GM23338 (cell line): Measurements from ENCODE around the gene TPMT. TPM values are rescaled to one million over a fixed set of nuclear protein-coding genes. Genes with fewer than 3 reads are reported as not detected.

Source experiments
- ATAC-seq: fragments of 200-7000 bp; cut with Tn5 transposase; 3 replicates; pipeline ENCODE4 v1.9.1; 2020
- DNase-seq: peaks from one replicate; pipeline ENCODE4 v3.0.0-alpha.2; 2015; ENCODE audit warnings: low spot score
- H2AFZ ChIP-seq: fragments of 200-600 bp; sonication (generic); 2 replicates; pipeline ENCODE4 v1.8.0; 2016; ENCODE audit warnings: antibody characterized with exemption, mild to moderate bottlenecking, moderate library complexity
- H3F3A ChIP-seq: fragments of 200-600 bp; sonication (generic); replicated peaks from 2 replicates; pipeline ENCODE4 v1.8.0; 2017; ENCODE audit warnings: antibody characterized with exemption, mixed run types, low read depth
- H3K27ac ChIP-seq: fragments of 200-600 bp; sonication (generic); 2 replicates; pipeline ENCODE4 v1.6.1; 2016; ENCODE audit warnings: low read depth
- H3K27me3 ChIP-seq: fragments of 200-600 bp; sonication (generic); 2 replicates; pipeline ENCODE4 v1.8.0; 2016; ENCODE audit warnings: mild to moderate bottlenecking, mixed run types, moderate library complexity; ENCODE audit not compliant: insufficient read depth
- H3K36me3 ChIP-seq: fragments of 200-600 bp; sonication (generic); 2 replicates; pipeline ENCODE4 v1.8.0; 2016; ENCODE audit warnings: mild to moderate bottlenecking; ENCODE audit not compliant: insufficient read depth
- H3K4me1 ChIP-seq: fragments of 200-600 bp; sonication (generic); 2 replicates; pipeline ENCODE4 v1.8.0; 2016; ENCODE audit warnings: mild to moderate bottlenecking, moderate library complexity; ENCODE audit not compliant: insufficient read depth
- H3K4me2 ChIP-seq: fragments of 200-600 bp; sonication (generic); 2 replicates; pipeline ENCODE4 v1.7.1; 2017; ENCODE audit warnings: mixed run types
- H3K4me3 ChIP-seq: fragments of 200-600 bp; sonication (generic); 2 replicates; pipeline ENCODE4 v1.6.1; 2016; ENCODE audit warnings: mixed run types
- H3K79me2 ChIP-seq: fragments of 200-600 bp; sonication (generic); replicated peaks from 2 replicates; pipeline ENCODE4 v1.8.0; 2017; ENCODE audit warnings: mild to moderate bottlenecking; ENCODE audit not compliant: insufficient read depth
- H3K9me2 ChIP-seq: fragments of 200-600 bp; sonication (generic); 2 replicates; pipeline ENCODE4 v1.8.0; 2017; ENCODE audit not compliant: insufficient read depth
- H4K20me1 ChIP-seq: fragments of 200-600 bp; sonication (generic); replicated peaks from 2 replicates; pipeline ENCODE4 v1.8.0; 2017; ENCODE audit warnings: mild to moderate bottlenecking; ENCODE audit not compliant: insufficient read depth
- H3K27ac Mint-ChIP-seq: 2 replicates; pipeline ENCODE4 v1.8.0; 2020; ENCODE audit warnings: inconsistent platforms, mild to moderate bottlenecking, moderate library complexity, mixed read lengths
- H3K27me3 Mint-ChIP-seq: 3 replicates; pipeline ENCODE4 v1.8.0; 2022; ENCODE audit warnings: low read depth, mild to moderate bottlenecking, moderate library complexity, mixed read lengths, inconsistent platforms; ENCODE audit not compliant: insufficient read depth, poor library complexity
- H3K36me3 Mint-ChIP-seq: 3 replicates; pipeline ENCODE4 v1.8.0; 2021; ENCODE audit warnings: low read depth, mild to moderate bottlenecking, inconsistent platforms, moderate library complexity, mixed read lengths
- H3K4me1 Mint-ChIP-seq: 3 replicates; pipeline ENCODE4 v1.8.0; 2020; ENCODE audit warnings: mild to moderate bottlenecking, inconsistent platforms, mixed read lengths
- H3K4me3 Mint-ChIP-seq: 3 replicates; pipeline ENCODE4 v1.8.0; 2021; ENCODE audit warnings: moderate library complexity, mild to moderate bottlenecking, inconsistent platforms, mixed read lengths
- H3K9me3 Mint-ChIP-seq: 3 replicates; pipeline ENCODE4 v1.8.0; 2020; ENCODE audit warnings: moderate library complexity, mild to moderate bottlenecking, inconsistent platforms, mixed read lengths
- CREB1 ChIP-seq: fragments of 250-450 bp; sonication (Bioruptor Pico); IDR thresholded peaks from 2 replicates; pipeline ENCODE4 v1.5.0; 2020; ENCODE audit warnings: low read depth, mild to moderate bottlenecking, moderate library complexity
- CTCF ChIP-seq, 2 experiments: fragments of 200-600 bp in 1 of 2; sonication (generic) in 1 of 2; conservative IDR thresholded peaks; 2 replicates each; pipeline versions ENCODE4 v1.5.1 to v1.6.1; 2016 to 2017; ENCODE audit warnings: antibody characterized with exemption in 2 of 2, low read depth in 2 of 2, mild to moderate bottlenecking in 2 of 2, moderate library complexity in 1 of 2
- ETS1 ChIP-seq: IDR thresholded peaks from 2 replicates; pipeline ENCODE4 v1.6.1; 2016; ENCODE audit warnings: antibody characterized with exemption
- EZH2 ChIP-seq: fragments of 200-600 bp; sonication (generic); IDR thresholded peaks from one replicate; pipeline ENCODE4 v1.8.0; 2017; ENCODE audit warnings: antibody characterized with exemption, mild to moderate bottlenecking, low read depth; ENCODE audit not compliant: unreplicated experiment
- EZH2phosphoT487 ChIP-seq: fragments of 200-600 bp; sonication (generic); IDR thresholded peaks from one replicate; pipeline ENCODE4 v1.8.1; 2018; ENCODE audit warnings: antibody characterized with exemption; ENCODE audit not compliant: unreplicated experiment
- JUNB ChIP-seq: IDR thresholded peaks from one replicate; pipeline ENCODE4 v1.6.1; 2016; ENCODE audit warnings: antibody characterized with exemption; ENCODE audit not compliant: unreplicated experiment
- POLR2AphosphoS5 ChIP-seq: IDR thresholded peaks from 2 replicates; pipeline ENCODE4 v1.6.1; 2016; ENCODE audit warnings: antibody characterized with exemption, low read depth
- REST ChIP-seq: IDR thresholded peaks from one replicate; pipeline ENCODE4 v1.6.1; 2018; ENCODE audit warnings: antibody characterized with exemption; ENCODE audit not compliant: unreplicated experiment
- STAT1 ChIP-seq: IDR thresholded peaks from one replicate; pipeline ENCODE4 v1.6.1; 2016; ENCODE audit warnings: antibody characterized with exemption; ENCODE audit not compliant: unreplicated experiment
- ZNF331 ChIP-seq: fragments of 250-450 bp; sonication (Bioruptor Pico); IDR thresholded peaks from 2 replicates; pipeline ENCODE4 v1.5.0; 2020; ENCODE audit warnings: low read depth, mild to moderate bottlenecking, moderate library complexity
- polyA plus RNA-seq: library from polyadenylated mRNA; unstranded; fragments of >200 nt; fragmentation: Nextera tagmentation; extraction: Ambion mirVana; gene quantifications from 2 replicates; pipeline ENCODE4 v1.2.1, GENCODE V29; 2016
- total RNA-seq: library from RNA; depleted of rRNA; stranded (reverse); fragments of >200 nt; shearing (Covaris generic); gene quantifications from 2 replicates; pipeline ENCODE4 v1.2.3, GENCODE V29; 2014

The TPMT gene
- total and polyA plus RNA-seq, 2 experiments from 2014 or later, result 19.5 to 21.6 TPM

- Mint-ChIP-seq H3K27ac (no peak overlapping the region), H3K27me3 (peaks cover 5% of the 10 kb centered on the region), H3K9me3 (peaks cover 13% of the 10 kb centered on the region; the same call in 2 of the 3 replicates), H3K4me3 (no peak overlapping the region), H3K36me3 (peaks cover 11% of the 10 kb centered on the region; the same call in 2 of the 3 replicates), H3K4me1 (no peaks in the 10 kb centered on the region)
- no peaks in the 10 kb centered on the region for H3K27me3 ChIP-seq
- H3F3A ChIP-seq, result no peaks in the 10 kb centered on the region
- no peak for DNase-seq
- no peaks in the 10 kb centered on the region for H3K79me2 ChIP-seq
- no peak for TF ChIP-seq JUNB
- TF ChIP-seq CREB1 (CRISPR knock-in tag), result no peak
- no peak for TF ChIP-seq STAT1
- TF ChIP-seq EZH2, result no peak
- no peak for TF ChIP-seq POLR2AphosphoS5
- TF ChIP-seq ETS1, result no peak
- H2AFZ ChIP-seq, result no peak overlapping the region
- H3K9me2 ChIP-seq, result no peaks in the 10 kb centered on the region; the same call in 1 of the 2 replicates
- no peak for ATAC-seq
- no peaks in the 10 kb centered on the region for H4K20me1 ChIP-seq
- H3K4me2 ChIP-seq, result no peak overlapping the region
- no peak overlapping the region for H3K27ac ChIP-seq
- H3K4me3 ChIP-seq, result no peak overlapping the region
- no peaks in the 10 kb centered on the region; the same call in 1 of the 2 replicates for H3K36me3 ChIP-seq
- H3K4me1 ChIP-seq, result no peaks in the 10 kb centered on the region
Measured at GRCh38 chr6:18091382-18091781, 63.5 kb downstream of the TPMT start.

- no peak overlapping the region for H3K27ac Mint-ChIP-seq
- H3K27me3 Mint-ChIP-seq, result peaks cover 5% of the 10 kb centered on the region
- no peak overlapping the region for H3K4me3 Mint-ChIP-seq
- no peak overlapping the region for H3K4me2 ChIP-seq
- peaks cover 11% of the 10 kb centered on the region; the same call in 2 of the 3 replicates for H3K36me3 Mint-ChIP-seq
- H3K4me3 ChIP-seq, result no peak overlapping the region
- DNase-seq (no peak), ATAC-seq (no peak)
- no peaks in the 10 kb centered on the region for H3K4me1 ChIP-seq
- H3K4me1 Mint-ChIP-seq, result no peaks in the 10 kb centered on the region
- H4K20me1 ChIP-seq, result no peaks in the 10 kb centered on the region
- H3K27ac ChIP-seq, result no peak overlapping the region
- no peaks in the 10 kb centered on the region for H3K79me2 ChIP-seq
- H3K36me3 ChIP-seq, result no peaks in the 10 kb centered on the region; the same call in 1 of the 2 replicates
- no peaks in the 10 kb centered on the region for H3F3A ChIP-seq
- H3K9me2 ChIP-seq, result no peaks in the 10 kb centered on the region; the same call in 1 of the 2 replicates
- no peaks in the 10 kb centered on the region for H3K27me3 ChIP-seq
- peaks cover 13% of the 10 kb centered on the region; the same call in 2 of the 3 replicates for H3K9me3 Mint-ChIP-seq
- no peak overlapping the region for H2AFZ ChIP-seq
- TF ChIP-seq EZH2, result no peak
- no peak for TF ChIP-seq JUNB
- TF ChIP-seq CTCF (conservative IDR thresholded peaks at IDR 0.05; ENCODE audit: low read depth in 2 of 2), result no peak
- no peak for TF ChIP-seq EZH2phosphoT487
- no peak for TF ChIP-seq REST
- TF ChIP-seq ETS1, result no peak
- TF ChIP-seq ZNF331 (CRISPR knock-in tag), result no peak
Measured at GRCh38 chr6:18090349-18090786, 64.5 kb downstream of the TPMT start.
